GM10248 (cell line): ENCODE measurements around the gene EEF1A2.

Experiments
- CTCF ChIA-PET: fragments of 300-600 bp; sonication (Branson Sonifier 250); formaldehyde crosslinking; extraction: SDS; loops from one replicate; lab custom pipeline; 2021; ENCODE audit warnings: antibody characterized with exemption; lab: Yijun Ruan, JAX
- POLR2A ChIA-PET: fragments of 350-650 bp; sonication (Branson Sonifier 250); formaldehyde crosslinking; extraction: SDS; loops from one replicate; lab custom pipeline; 2020; ENCODE audit warnings: antibody characterized with exemption; lab: Yijun Ruan, JAX
- DNase-seq: peaks from one replicate; pipeline ENCODE4 v3.0.0; 2012; ENCODE audit errors: extremely low spot score
- CTCF ChIP-seq: IDR thresholded peaks from 2 replicates; pipeline ENCODE4 v1.5.1; 2012; ENCODE audit warnings: mild to moderate bottlenecking, low read depth; ENCODE audit errors: extremely low read depth, missing control alignments, control extremely low read depth

Gene EEF1A2

GRCh38 chr20:63494420-63495166 is 4.3 kb downstream of the EEF1A2 start:
- ChIA-PET CTCF (interaction anchor here (0.9 to 1.4 kb wide), 4 partner anchors 8 to 44 kb away, joined by 3 to 5 read pairs (median 4); no protein-coding TSS in a partner anchor), POLR2A (no interaction called here)
- TF ChIP-seq CTCF, result no peak
- no peak for DNase-seq

- ChIA-PET CTCF (interaction anchor here (0.9 to 1.4 kb wide), 4 partner anchors 9 to 45 kb away, joined by 3 to 5 read pairs (median 4); no protein-coding TSS in a partner anchor), POLR2A (no interaction called here)
- no peak for TF ChIP-seq CTCF
- no peak for DNase-seq
Measured at GRCh38 chr20:63494084-63494419, 4.8 kb downstream of the EEF1A2 start.

GRCh38 chr20:63493563-63494020 is 5.3 kb downstream of the EEF1A2 start:
- POLR2A ChIA-PET, result no interaction called here
- CTCF ChIA-PET, result interaction anchor here (0.9 to 1.4 kb wide), 4 partner anchors 9 to 45 kb away, joined by 3 to 5 read pairs (median 4); no protein-coding TSS in a partner anchor
- TF ChIP-seq CTCF, result no peak
- DNase-seq, result no peak

- TF ChIP-seq CTCF, result no peak
- POLR2A ChIA-PET, result no interaction called here
- CTCF ChIA-PET, result interaction anchor here (1.4 kb wide), 1 partner anchor 10 kb away, joined by 5 read pairs; no protein-coding TSS in a partner anchor
- DNase-seq, result no peak
Measured at GRCh38 chr20:63492982-63493381, 5.9 kb downstream of the EEF1A2 start.

GRCh38 chr20:63492518-63492917 is 6.4 kb downstream of the EEF1A2 start:
- no peak for TF ChIP-seq CTCF
- no peak for DNase-seq
- ChIA-PET POLR2A (no interaction called here), CTCF (no interaction called here)

GRCh38 chr20:63491635-63492230 is 7.2 kb downstream of the EEF1A2 start:
- CTCF ChIA-PET, result no interaction called here
- POLR2A ChIA-PET, result no interaction called here
- no peak for DNase-seq
- no peak for TF ChIP-seq CTCF
